Activated B cell treated with CpG ODN at 0.5 μM for 24 hours (primary cell): ENCODE results near the gene ATP6V0A1. TPM values are rescaled to one million over a fixed set of nuclear protein-coding genes. Genes with fewer than 3 reads are reported as not detected.
"Not testable (repeated sequence)": the region's sequence is repeated elsewhere in the genome, so short reads cannot be mapped to it uniquely, and the experiment has no call there.

ENCODE experiments used
- ATAC-seq: fragments of 200-7000 bp; cut with Tn5 transposase; one replicate; pipeline ENCODE4 v1.10.0; 2021; ENCODE audit warnings: low read depth, mild to moderate bottlenecking, moderate library complexity
- CTCF ChIA-PET: fragments of 350-600 bp; sonication (Branson Sonifier 250); formaldehyde crosslinking; loops from one replicate; lab custom pipeline; 2021; ENCODE audit warnings: antibody characterized with exemption; lab: Charles Lee
- POLR2A ChIA-PET: fragments of 350-600 bp; sonication (Branson Sonifier 250); formaldehyde crosslinking; loops from one replicate; lab custom pipeline; 2021; ENCODE audit warnings: antibody characterized with exemption; lab: Charles Lee
- DNase-seq: peaks from one replicate; pipeline ENCODE4 v3.0.0; 2022
- H3K27ac Mint-ChIP-seq: one replicate; pipeline ENCODE4 v1.8.0; 2020; ENCODE audit warnings: mixed read lengths
- H3K27me3 Mint-ChIP-seq: one replicate; pipeline ENCODE4 v1.8.0; 2021; ENCODE audit warnings: mixed read lengths
- H3K36me3 Mint-ChIP-seq: one replicate; pipeline ENCODE4 v1.8.0; 2021; ENCODE audit warnings: low read depth, mixed read lengths
- H3K4me1 Mint-ChIP-seq: one replicate; pipeline ENCODE4 v1.8.0; 2021; ENCODE audit warnings: mixed read lengths
- H3K4me3 Mint-ChIP-seq: one replicate; pipeline ENCODE4 v1.8.0; 2020; ENCODE audit warnings: mild to moderate bottlenecking, mixed read lengths
- H3K9me3 Mint-ChIP-seq: one replicate; pipeline ENCODE4 v1.8.0; 2020; ENCODE audit warnings: mixed read lengths
- intact Hi-C: fragments of 100-400 bp; cut with micrococcal nuclease; formaldehyde crosslinking; loops from one replicate; pipeline ENCODE4 v1.15.1; 2024
- total RNA-seq: library from RNA; stranded (reverse); gene quantifications from 2 replicates; pipeline ENCODE4 v1.2.3, GENCODE V29; 2022
- TF ChIP-seq, protein P1 (sequence below): fragments of 200-600 bp; IDR thresholded peaks from one replicate; pipeline ENCODE4 v1.8.0; 2022; ENCODE audit warnings: antibody characterized with exemption, mild to moderate bottlenecking

The ATP6V0A1 gene
- total RNA-seq, 1 donor from 2014 or later, result 75.6 TPM

- intact Hi-C loops, result no loop called here
- H3K4me3 Mint-ChIP-seq, result no peak overlapping the region
- DNase-seq, result no peak
- ChIA-PET POLR2A (interaction anchor here (1.0 kb wide), 1 partner anchor 10 kb away, joined by 4 read pairs; no protein-coding TSS in a partner anchor), CTCF (no interaction called here)
- no peaks in the 10 kb centered on the region for H3K27me3 Mint-ChIP-seq
- no peaks in the 10 kb centered on the region for H3K9me3 Mint-ChIP-seq
- H3K36me3 Mint-ChIP-seq, result peaks cover 28% of the 10 kb centered on the region
- ATAC-seq, result no peak
- TF ChIP-seq, protein P1, sequence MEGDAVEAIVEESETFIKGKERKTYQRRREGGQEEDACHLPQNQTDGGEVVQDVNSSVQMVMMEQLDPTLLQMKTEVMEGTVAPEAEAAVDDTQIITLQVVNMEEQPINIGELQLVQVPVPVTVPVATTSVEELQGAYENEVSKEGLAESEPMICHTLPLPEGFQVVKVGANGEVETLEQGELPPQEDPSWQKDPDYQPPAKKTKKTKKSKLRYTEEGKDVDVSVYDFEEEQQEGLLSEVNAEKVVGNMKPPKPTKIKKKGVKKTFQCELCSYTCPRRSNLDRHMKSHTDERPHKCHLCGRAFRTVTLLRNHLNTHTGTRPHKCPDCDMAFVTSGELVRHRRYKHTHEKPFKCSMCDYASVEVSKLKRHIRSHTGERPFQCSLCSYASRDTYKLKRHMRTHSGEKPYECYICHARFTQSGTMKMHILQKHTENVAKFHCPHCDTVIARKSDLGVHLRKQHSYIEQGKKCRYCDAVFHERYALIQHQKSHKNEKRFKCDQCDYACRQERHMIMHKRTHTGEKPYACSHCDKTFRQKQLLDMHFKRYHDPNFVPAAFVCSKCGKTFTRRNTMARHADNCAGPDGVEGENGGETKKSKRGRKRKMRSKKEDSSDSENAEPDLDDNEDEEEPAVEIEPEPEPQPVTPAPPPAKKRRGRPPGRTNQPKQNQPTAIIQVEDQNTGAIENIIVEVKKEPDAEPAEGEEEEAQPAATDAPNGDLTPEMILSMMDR, result no peak
- no peak overlapping the region for H3K27ac Mint-ChIP-seq
- H3K4me1 Mint-ChIP-seq, result peaks cover 9% of the 10 kb centered on the region
Measured at GRCh38 chr17:42544874-42545283, 86.2 kb downstream of the ATP6V0A1 start.

DNA sequence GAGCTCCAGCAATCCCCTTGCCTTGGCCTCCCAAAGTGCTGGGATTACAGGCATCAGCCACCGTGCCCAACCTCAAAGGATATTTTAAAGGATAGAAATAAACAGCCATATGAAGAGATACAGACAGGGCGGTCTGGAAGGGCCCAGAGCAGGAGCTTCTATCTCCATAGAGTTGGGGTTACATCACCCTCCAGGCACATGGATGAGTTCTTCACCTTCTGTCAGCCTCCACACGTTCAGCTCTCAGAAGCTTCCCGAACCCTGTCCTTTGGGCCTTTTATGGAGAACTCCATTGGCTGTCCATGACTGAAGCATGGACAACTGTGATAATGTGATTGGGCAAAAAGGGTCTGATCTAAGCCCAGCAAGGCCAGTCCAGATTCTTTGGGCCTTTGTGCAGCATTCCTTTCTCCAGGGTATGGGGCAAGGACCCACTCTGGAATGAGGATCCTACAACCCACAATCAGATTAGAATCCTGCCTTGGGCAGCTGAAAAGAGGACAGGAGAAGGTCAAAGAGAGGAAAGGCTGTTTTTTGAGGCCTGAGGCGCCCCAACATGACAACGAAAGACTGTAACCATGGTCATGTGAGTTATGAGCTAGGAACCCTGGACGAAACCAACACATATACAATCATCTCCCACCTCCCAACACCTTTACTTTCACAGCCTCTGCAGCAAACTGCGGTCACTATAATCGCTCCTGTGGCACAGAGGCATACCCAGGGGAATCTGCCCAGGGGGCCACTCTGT is 87.3 kb downstream of the ATP6V0A1 start:
- H3K4me1 Mint-ChIP-seq, H3K27ac Mint-ChIP-seq, ATAC-seq, DNase-seq, intact Hi-C loops, H3K9me3 Mint-ChIP-seq, H3K4me3 Mint-ChIP-seq, CTCF ChIA-PET, H3K27me3 Mint-ChIP-seq: not testable (repeated sequence)
- POLR2A ChIA-PET, result interaction anchor here (1.4 kb wide), 1 partner anchor 8 kb away, joined by 3 read pairs; no protein-coding TSS in a partner anchor
- H3K36me3 Mint-ChIP-seq, result peaks cover 26% of the 10 kb centered on the region

DNA sequence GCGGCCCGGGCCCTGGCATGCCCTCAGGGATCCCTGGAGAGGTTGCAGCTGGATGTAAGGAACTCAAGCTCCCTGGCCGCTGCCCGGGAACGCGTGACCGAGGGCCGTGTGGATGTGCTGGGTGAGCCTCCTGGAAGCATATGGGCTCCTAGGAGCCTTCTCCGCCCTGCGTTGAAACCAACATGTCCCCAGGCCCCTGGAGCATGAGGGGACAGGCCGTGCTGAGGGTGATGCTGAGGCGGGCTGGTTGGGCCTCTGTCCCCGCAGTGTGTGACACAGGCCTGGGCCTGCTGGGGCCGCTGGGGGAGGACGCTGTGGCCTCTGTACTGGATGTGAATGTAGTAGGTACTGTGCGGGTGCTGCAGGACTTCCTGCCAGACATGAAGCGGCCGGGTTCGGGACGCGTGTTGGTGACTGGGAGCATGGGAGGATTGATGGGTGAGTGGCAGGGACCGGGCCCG is 88.4 kb downstream of the ATP6V0A1 start:
- peaks cover 19% of the 10 kb centered on the region for H3K36me3 Mint-ChIP-seq
- no peaks in the 10 kb centered on the region for H3K9me3 Mint-ChIP-seq
- TF ChIP-seq, protein P1, result no peak
- DNase-seq (no peak), ATAC-seq (no peak)
- no peaks in the 10 kb centered on the region for H3K27me3 Mint-ChIP-seq
- intact Hi-C loops, result no loop called here
- H3K27ac Mint-ChIP-seq, result no peak overlapping the region
- H3K4me1 Mint-ChIP-seq, result peaks cover 10% of the 10 kb centered on the region
- ChIA-PET CTCF (interaction anchor here (1.9 to 2.0 kb wide), 2 partner anchors 11 to 216 kb away, joined by 5 to 9 read pairs; partner anchors contain the start of gene NAGLU), POLR2A (interaction anchor here (2.6 kb wide), 1 partner anchor 10 kb away, joined by 18 read pairs; the partner anchor contains the start of gene NAGLU)
- no peak overlapping the region for H3K4me3 Mint-ChIP-seq

GRCh38 chr17:42547698-42548069 is 89.0 kb downstream of the ATP6V0A1 start:
- H3K9me3 Mint-ChIP-seq, result no peaks in the 10 kb centered on the region
- H3K4me1 Mint-ChIP-seq, result peaks cover 12% of the 10 kb centered on the region
- ChIA-PET POLR2A (interaction anchor here (0.6 to 2.6 kb wide), 9 partner anchors 10 to 618 kb away, joined by 3 to 23 read pairs (median 6); partner anchors contain the start of genes BECN1, MLX, NAGLU and PSMC3IP), CTCF (interaction anchor here (1.0 to 2.0 kb wide), 8 partner anchors 11 to 216 kb away, joined by 3 to 19 read pairs (median 4); partner anchors contain the start of genes NAGLU and PSMC3IP)
- no peaks in the 10 kb centered on the region for H3K27me3 Mint-ChIP-seq
- peaks cover 19% of the 10 kb centered on the region for H3K36me3 Mint-ChIP-seq
- ATAC-seq (no peak), DNase-seq (no peak)
- TF ChIP-seq, protein P1, result no peak
- H3K4me3 Mint-ChIP-seq, result no peak overlapping the region
- intact Hi-C loops, result no loop called here
- H3K27ac Mint-ChIP-seq, result no peak overlapping the region

DNA sequence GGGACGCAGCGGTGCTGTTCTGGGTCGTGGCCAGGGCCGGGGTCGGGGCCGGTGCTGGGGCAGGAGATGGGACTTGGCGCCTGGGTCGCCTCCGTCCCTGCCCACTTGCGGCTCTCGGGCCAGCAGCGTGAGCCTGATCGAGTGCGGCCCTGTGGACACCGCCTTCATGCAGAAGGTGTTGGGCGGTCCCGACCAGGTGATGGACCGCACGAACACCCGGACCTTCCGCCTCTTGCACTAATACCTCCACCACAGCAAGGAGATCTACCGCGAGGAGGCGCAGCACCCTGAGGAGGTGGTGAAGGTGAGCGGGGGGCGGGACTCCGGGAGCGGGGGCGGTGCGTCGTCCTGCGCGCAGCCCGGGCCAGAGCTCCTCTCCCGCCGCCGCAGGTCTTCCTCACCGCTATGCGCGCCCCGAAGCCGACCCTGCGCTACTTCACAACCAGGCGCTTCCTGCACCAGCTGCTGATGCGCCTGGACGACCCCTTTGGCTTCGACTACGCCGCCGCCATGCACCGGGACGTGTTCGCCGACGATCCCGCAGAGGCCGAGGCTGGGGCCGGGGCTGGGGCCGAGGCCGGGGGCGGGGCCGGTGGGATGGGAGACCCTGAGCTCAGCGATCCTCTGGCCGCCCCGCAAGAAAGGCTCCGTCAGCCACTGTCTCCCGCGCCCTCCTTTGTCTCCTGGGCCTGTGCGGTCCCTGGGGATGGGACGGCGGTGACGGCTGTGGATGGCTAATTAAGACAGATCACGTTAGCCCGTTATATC is 89.6 kb downstream of the ATP6V0A1 start:
- TF ChIP-seq, protein P1, result no peak
- POLR2A ChIA-PET, result interaction anchor here (0.6 to 2.6 kb wide), 11 partner anchors 10 to 767 kb away, joined by 3 to 23 read pairs (median 6); partner anchors contain the start of genes BECN1, MLX, NAGLU and PSMC3IP
- H3K4me3 Mint-ChIP-seq, result peak overlapping the region; percentile 66
- no peaks in the 10 kb centered on the region for H3K9me3 Mint-ChIP-seq
- peaks cover 14% of the 10 kb centered on the region for H3K36me3 Mint-ChIP-seq
- peak; percentile 97 for ATAC-seq
- intact Hi-C loops, result no loop called here
- CTCF ChIA-PET, result interaction anchor here (0.7 to 2.0 kb wide), 10 partner anchors 11 to 215 kb away, joined by 3 to 19 read pairs (median 4); partner anchors contain the start of genes NAGLU and PSMC3IP
- no peak overlapping the region for H3K27ac Mint-ChIP-seq
- H3K27me3 Mint-ChIP-seq, result no peaks in the 10 kb centered on the region
- peak; percentile 81 for DNase-seq
- H3K4me1 Mint-ChIP-seq, result peaks cover 17% of the 10 kb centered on the region
